ENCODE data around the gene EFS.

GRCh38 chr14:23387916-23388882 lies 23.2 kb upstream of the EFS start:
- TF ChIP-seq CTCF (conservative IDR thresholded peaks at IDR 0.05; ENCODE audit: low read length) (no peak), EZH2phosphoT487 (IDR thresholded peaks at IDR 0.05; ENCODE audit: borderline replicate concordance, low read depth, low read length) (no peak)

Data from OCI-LY7 (cell line).